HG02943 (cell line): Measurements from ENCODE around the gene HOXB5.

Experiments
- ATAC-seq: cut with Tn5 transposase; IDR thresholded peaks from one replicate; pipeline ENCODE4 v1.9.1; 2021; ENCODE audit warnings: mild to moderate bottlenecking, low read depth, moderate library complexity; ENCODE audit not compliant: unreplicated experiment

Gene HOXB5

DNA sequence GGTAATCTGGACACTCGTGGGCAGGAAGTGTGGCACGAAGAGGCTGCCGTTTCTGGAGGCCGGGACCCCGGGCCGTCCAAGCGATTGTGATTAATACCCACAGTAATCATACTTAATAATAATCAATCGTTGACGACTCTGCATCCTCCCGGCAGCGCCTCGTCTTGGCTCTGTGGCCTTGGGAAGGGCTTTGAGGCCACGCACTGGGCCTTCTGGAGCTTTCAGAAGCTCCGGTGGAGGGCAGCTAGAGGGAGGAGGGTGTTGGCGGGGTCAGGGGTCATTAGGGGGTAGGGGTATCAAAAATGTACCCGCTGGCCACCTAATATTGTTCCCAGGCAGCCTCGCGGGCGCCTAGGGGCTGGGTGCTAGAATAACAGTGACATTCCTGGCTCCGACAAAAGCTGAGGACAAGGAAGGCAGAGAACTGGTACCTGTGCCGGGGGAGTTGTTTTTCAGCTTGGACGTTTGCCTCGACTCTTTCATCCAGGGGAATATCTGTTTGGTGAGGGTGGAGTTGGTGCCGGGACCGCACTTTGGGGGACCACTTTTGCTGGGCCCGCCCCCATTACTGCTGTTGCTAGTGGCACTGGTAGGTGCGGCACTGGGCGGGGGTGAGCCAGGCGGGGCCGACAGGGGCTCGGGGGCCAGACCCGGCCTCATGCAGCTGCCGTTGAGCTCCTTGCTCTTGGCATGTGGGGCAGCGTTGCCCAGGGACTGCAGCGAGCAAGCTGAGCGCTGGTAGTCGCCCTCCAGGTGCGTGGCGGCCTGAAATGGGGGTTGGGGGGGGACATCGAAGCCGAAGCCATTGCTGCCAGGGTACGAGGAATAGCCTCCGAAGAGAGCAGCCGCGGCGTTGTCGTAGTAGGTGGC, 41.7 kb downstream of the HOXB5 start:
- ATAC-seq, result no peak

GRCh38 chr17:48551214-48551555, 42.4 kb downstream of the HOXB5 start:
- ATAC-seq, result no peak

- ATAC-seq, result no peak
Measured at GRCh38 chr17:48550502-48551213, 42.9 kb downstream of the HOXB5 start.

- ATAC-seq, result no peak
Measured at GRCh38 chr17:48549914-48550501, 43.6 kb downstream of the HOXB5 start.

DNA sequence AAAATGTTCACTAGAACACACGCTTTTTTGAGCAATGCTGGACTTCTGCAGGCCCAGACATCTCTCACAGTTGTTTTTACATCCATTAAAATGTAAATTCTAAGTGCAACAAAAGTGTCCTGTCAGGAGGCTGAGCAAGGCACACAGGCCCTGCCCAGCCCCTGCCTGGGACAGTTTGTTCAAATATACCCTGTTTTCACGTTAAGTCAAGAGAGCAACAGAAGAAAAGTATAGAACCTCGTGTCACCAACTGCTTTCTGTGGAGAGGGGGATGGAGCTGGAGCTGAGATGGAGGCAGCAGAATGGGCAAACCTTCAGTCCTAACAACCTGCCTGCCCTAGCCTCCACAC, 44.3 kb downstream of the HOXB5 start:
- ATAC-seq, result no peak

DNA sequence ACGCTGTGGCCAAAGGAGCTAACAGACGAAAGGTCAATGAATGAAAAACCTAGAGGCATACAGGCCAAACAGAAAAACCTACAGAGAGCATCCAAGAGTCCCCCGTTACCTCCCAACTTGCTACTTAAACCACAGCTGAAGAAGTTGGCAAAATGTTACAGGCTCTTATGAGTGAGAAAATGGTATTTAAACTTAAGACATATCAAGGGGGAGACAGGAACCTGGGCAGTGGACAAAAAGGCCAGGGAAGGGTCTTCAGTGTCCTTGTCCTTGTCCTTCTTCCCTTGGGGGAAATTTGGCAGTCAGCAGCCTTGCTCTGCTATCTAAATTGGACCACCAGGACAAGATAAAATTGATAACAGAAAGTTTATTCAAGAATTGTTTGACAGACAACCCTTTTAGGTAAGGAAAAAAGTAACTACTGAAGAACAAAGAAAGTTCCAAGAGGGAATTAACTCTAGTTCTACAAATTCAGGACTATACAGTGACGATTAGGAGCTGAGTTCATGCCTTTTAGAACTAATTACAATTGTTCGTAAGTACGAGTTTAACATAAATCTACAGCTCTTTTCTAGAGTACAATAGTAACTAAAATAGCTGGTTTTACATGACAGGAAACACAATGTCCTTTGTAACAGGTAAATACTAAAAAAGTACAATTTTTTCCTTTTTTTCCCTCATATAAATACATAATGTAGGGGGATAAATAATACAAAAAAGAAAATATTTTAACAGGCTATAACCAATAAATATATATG, 44.9 kb downstream of the HOXB5 start:
- ATAC-seq, result no peak

DNA sequence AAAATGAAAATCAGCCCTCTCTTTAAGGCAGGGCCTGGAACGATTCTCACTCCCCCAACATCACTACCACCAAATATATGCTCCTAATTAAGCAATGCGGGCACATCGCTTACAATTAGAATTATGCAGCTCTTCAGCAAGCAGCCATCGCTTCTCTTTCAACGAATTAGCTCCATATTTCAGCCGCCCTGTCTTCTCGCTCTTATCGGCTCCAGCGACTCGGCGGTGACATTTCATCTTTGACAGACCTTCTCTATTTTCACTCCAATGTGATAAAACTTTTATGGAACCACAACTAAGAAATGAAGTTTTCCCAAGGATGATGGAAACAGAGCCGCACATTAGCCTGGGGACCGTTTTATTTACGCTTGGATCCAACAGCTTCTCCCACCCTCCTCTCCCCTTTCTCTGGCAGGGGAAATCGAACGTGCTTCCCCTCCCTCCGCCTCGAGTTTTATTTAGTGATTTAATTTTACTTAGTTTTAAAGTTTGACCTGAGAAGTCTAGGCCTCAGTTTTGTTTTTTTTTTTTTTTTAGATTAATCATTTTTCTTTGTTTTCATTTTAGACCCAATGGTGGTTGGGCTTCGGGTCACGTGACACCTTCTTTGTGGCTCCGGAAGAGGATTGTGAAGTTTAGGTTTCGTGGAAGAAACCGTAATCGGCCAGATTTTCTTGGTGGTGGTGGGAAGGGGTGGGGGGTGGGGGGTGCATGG, 45.6 kb downstream of the HOXB5 start:
- ATAC-seq, result no peak

GRCh38 chr17:48546924-48547807, 46.4 kb downstream of the HOXB5 start:
- ATAC-seq, result no peak

GRCh38 chr17:48546137-48546923, 47.2 kb downstream of the HOXB5 start:
- ATAC-seq, result no peak

DNA sequence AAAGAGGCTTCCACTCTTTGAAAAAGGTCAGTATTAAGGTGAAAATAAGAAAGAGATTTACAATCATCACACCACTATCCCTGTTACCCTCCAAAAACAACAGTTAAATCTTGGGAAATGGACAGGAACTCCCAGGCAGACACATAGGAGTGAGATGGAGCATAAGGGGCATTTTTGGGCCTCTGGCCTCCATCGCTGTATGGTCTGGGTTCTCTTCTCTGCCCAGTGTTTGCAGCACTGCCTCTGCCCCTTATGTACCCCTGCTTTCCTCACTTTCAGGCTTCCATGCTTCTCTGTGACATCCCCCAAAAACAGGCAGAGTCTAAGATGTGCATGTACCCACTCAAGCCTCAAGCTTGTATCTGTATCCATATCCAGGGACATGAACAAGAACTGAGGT, 48.0 kb downstream of the HOXB5 start:
- ATAC-seq, result no peak

- ATAC-seq, result no peak
Measured at GRCh38 chr17:48545022-48545375, 48.6 kb downstream of the HOXB5 start, which contains the start of gene HOXB2. HOXB2 (minus strand) TSS chr17:48545109; CDS start chr17:48544911, 198 bp downstream.

DNA sequence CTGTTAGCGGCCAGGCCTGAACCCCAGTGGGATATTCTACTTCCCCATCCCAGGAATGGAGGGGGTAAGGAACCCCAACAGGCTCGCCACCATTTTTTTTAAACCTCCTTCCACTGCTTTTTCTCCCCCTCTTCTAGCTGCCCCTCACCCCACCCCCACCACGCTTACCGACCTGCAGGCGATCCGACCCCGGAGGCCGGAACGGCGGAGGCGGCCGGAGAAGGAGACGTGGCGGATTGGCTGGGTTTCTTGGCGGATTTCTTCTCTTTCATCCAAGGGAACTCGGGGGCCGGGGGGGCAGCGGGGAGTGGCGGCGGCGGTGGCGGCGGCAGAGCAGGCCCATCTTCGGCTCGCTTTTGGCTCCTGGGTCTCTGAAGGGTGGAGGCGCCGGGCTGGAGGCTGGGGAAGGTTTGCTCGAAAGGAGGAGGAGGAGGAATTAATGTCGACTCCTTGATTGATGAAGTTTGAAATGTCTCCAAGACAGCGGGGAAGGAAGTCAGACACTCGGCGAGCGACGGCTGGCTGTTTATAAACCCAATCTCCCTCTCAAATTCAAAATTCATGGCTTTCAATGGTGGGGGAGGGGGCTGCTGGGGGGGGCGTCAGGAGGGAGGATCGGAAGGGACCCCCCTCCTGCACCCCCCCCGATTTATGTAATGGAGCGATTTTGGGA, 49.1 kb downstream of the HOXB5 start:
- no peak for ATAC-seq

- ATAC-seq, result no peak
Measured at GRCh38 chr17:48543854-48544348, 49.7 kb downstream of the HOXB5 start.

DNA sequence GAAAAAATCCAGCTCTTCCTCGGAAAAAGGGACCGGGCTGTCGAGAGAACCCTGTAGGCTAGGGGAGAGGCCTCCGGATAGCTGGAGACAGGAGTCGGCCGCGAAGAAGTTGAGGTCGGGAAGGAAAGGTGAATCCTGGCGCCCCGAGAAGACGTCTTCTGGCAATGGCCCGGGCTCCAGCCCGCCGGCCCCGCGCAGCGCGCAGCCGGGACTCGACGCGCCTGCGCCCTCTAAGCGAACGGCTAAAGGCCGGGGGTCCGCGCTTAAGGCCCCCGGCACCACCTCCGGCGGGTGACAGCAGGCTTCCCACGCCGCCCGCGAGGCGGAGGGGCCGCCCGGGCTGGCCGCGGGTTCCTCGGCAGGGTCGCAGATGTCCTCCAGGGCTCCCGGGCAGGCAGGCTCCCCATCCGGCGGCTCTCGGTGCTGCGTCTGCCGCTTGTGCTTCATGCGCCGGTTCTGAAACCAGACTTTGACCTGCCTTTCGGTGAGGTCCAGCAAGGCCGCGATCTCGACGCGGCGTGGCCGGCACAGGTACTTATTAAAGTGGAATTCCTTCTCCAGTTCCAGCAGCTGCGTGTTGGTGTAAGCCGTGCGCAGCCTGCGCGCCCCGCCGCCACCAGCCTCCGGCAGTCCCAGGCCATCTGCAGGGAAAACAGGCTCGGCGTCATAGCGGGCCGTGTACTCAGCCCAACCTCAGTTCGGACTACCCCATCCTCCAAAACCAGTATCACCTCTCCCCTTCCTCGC, 50.3 kb downstream of the HOXB5 start:
- ATAC-seq, result no peak

DNA sequence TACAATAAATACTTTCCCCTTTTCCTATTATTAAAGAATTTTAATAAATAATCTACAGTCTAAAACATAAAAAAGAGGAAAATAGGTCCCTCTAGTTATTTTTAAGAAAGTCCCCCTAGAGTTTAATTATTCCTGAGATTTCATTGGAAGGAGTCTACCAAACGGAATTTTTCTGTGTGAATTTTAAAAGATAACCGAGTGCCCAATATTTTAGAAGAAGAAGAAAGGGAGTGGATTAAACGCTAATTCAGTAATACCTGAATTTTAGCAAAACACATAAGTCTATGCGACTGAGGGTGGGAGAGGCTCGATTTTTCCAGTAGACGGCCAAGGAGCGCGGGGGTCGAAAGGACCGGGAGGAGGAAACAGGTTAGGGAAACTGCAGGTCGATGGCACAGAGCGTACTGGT, 50.9 kb downstream of the HOXB5 start:
- ATAC-seq, result no peak

- ATAC-seq, result no peak
Measured at GRCh38 chr17:48542114-48542656, 51.4 kb downstream of the HOXB5 start.

- no peak for ATAC-seq
Measured at GRCh38 chr17:48541577-48542113, 51.9 kb downstream of the HOXB5 start.
